PC-9 (cell line): ENCODE measurements around the gene CDC42BPG. TPM values are rescaled to one million over a fixed set of nuclear protein-coding genes. Genes with fewer than 3 reads are reported as not detected.
A peak's percentile ranks its signal among the peaks of the same experiment; 100 is the strongest.

ENCODE experiments used
- BruUV-seq: library from RNA; stranded (reverse); fragments of 400-500 nt; replicated peaks from 2 replicates; lab custom pipeline; 2021; lab: Mats Ljungman, UMichigan
- CTCF ChIA-PET: fragments of 300-600 bp; sonication (Branson Sonifier 250); formaldehyde crosslinking; loops from one replicate; lab custom pipeline; 2022; ENCODE audit warnings: antibody characterized with exemption; lab: Charles Lee
- POLR2A ChIA-PET: fragments of 300-600 bp; sonication (Branson Sonifier 250); formaldehyde crosslinking; loops from one replicate; lab custom pipeline; 2022; ENCODE audit warnings: antibody characterized with exemption; ENCODE audit not compliant: unreplicated experiment; lab: Charles Lee
- DNase-seq, 2 experiments: peaks; one replicate each; pipeline versions ENCODE4 v3.0.0 to v3.0.0-alpha.2; 2015 to 2022; ENCODE audit warnings: mixed read lengths in 1 of 2
- H2AFZ ChIP-seq: fragments of 200-600 bp; sonication (generic); 2 replicates; pipeline ENCODE4 v1.8.1; 2017; ENCODE audit warnings: antibody characterized with exemption
- H3F3A ChIP-seq: fragments of 200-600 bp; sonication (generic); 2 replicates; pipeline ENCODE4 v1.8.1; 2017; ENCODE audit warnings: antibody characterized with exemption, mild to moderate bottlenecking, low read depth; ENCODE audit not compliant: insufficient read depth
- H3K27ac ChIP-seq: fragments of 200-600 bp; sonication (generic); 2 replicates; pipeline ENCODE4 v1.6.1; 2016; ENCODE audit warnings: mixed run types
- H3K27me3 ChIP-seq: fragments of 200-600 bp; sonication (generic); 2 replicates; pipeline ENCODE4 v1.6.1; 2016; ENCODE audit warnings: low read depth, mixed run types; ENCODE audit not compliant: insufficient read depth
- H3K36me3 ChIP-seq: fragments of 200-600 bp; sonication (generic); 2 replicates; pipeline ENCODE4 v1.6.1; 2016; ENCODE audit warnings: low read depth, mixed run types
- H3K4me1 ChIP-seq: fragments of 200-600 bp; sonication (generic); replicated peaks from 2 replicates; pipeline ENCODE4 v1.6.1; 2016; ENCODE audit warnings: mixed run types; ENCODE audit not compliant: insufficient read depth
- H3K4me2 ChIP-seq: fragments of 200-600 bp; sonication (generic); 2 replicates; pipeline ENCODE4 v1.6.1; 2017; ENCODE audit warnings: mixed run types
- H3K4me3 ChIP-seq: fragments of 200-600 bp; sonication (generic); 2 replicates; pipeline ENCODE4 v1.6.1; 2016; ENCODE audit warnings: mixed run types
- H3K79me2 ChIP-seq: fragments of 200-600 bp; sonication (generic); 2 replicates; pipeline ENCODE4 v1.6.1; 2017; ENCODE audit warnings: low read depth, mixed run types
- H3K9me2 ChIP-seq: fragments of 200-600 bp; sonication (generic); 2 replicates; pipeline ENCODE4 v1.8.1; 2017; ENCODE audit warnings: mild to moderate bottlenecking; ENCODE audit not compliant: insufficient read depth
- H3K9me3 ChIP-seq: fragments of 200-600 bp; sonication (generic); 2 replicates; pipeline ENCODE4 v1.8.1; 2016; ENCODE audit warnings: low read depth; ENCODE audit not compliant: insufficient read depth
- H4K20me1 ChIP-seq: fragments of 200-600 bp; sonication (generic); 2 replicates; pipeline ENCODE4 v1.8.1; 2017; ENCODE audit not compliant: insufficient read depth
- EZH2 ChIP-seq: fragments of 200-600 bp; sonication (generic); IDR thresholded peaks from 2 replicates; pipeline ENCODE4 v1.8.0; 2017; ENCODE audit warnings: antibody characterized with exemption, low read depth
- intact Hi-C: fragments of 100-400 bp; cut with micrococcal nuclease; formaldehyde crosslinking; loops from one replicate; pipeline ENCODE4 v1.10.0; 2022; ENCODE audit not compliant: unreplicated experiment
- total RNA-seq: library from RNA; stranded (reverse); gene quantifications from 2 replicates; pipeline ENCODE4 v1.2.3, GENCODE V29; 2021
- TF ChIP-seq, protein P1 (sequence below): fragments of 200-600 bp; sonication (generic); conservative IDR thresholded peaks from 2 replicates; pipeline ENCODE4 v1.6.1; 2017; ENCODE audit warnings: mixed run types, antibody characterized with exemption, mild to moderate bottlenecking, moderate library complexity

Gene CDC42BPG
- total RNA-seq, 1 experiment from 2014 or later = 31.3 TPM

DNA sequence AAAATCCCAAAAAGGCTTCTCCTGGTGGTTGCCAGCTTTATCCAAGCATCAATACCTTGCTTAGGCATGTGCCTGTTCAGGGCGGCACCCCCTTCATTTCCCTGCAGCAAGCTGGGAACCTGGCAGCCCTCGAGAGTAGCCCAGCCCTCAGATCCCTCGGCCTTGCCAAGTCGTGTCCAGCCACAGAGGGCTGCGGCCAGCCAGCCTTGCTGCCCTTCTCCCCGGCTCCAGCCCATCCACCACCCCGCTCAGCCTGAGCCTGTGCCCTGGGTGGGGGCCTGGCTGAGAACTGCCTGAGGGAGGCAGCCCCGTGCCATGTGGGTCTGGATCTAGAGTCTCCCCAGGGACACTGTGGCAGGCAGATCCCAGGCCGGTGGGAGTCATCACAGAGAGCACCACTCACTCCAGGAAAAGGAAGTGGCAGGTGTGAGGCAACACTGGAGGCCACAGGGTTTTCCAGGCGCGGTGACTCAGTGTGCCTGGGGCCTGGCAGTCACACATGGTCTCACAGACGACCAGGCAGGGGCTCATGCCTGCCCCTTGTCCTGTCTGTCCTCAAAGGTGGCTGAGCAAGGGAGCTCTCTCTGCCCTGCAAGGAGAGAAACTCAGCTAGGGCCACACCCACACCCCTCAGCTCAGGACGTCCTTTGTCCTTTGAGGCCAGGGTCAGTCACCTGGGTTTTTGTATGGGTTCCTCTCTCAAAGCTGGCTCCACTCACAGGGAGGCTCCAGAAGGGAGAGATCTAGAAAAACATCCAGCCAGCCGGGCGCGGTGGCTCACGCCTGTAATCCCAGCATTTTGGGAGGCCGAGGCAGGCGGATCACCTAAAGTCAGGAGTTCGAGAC lies 12.2 kb upstream of the CDC42BPG start:
- peak; percentile 97 to 99 for DNase-seq
- H3K36me3 ChIP-seq = peaks cover 26% of the 10 kb centered on the region; the same call in 1 of the 2 replicates
- H2AFZ ChIP-seq = no peak overlapping the region
- peak overlapping the region; percentile 84 for H3K27ac ChIP-seq
- no TSS peak for BruUV-seq
- H3K9me2 ChIP-seq = no peaks in the 10 kb centered on the region
- H3K4me2 ChIP-seq = peak overlapping the region; percentile 75
- peaks cover 62% of the 10 kb centered on the region for H3F3A ChIP-seq
- H4K20me1 ChIP-seq = no peaks in the 10 kb centered on the region
- peak overlapping the region; percentile 25; the same call in 1 of the 2 replicates for H3K4me3 ChIP-seq
- intact Hi-C loops = loop anchor here (1.0 to 2.0 kb wide), 2 partner anchors 8 to 68 kb away; partner anchors contain the start of gene PPP2R5B
- H3K79me2 ChIP-seq = peaks cover 69% of the 10 kb centered on the region
- TF ChIP-seq EZH2 = no peak
- TF ChIP-seq, protein P1, sequence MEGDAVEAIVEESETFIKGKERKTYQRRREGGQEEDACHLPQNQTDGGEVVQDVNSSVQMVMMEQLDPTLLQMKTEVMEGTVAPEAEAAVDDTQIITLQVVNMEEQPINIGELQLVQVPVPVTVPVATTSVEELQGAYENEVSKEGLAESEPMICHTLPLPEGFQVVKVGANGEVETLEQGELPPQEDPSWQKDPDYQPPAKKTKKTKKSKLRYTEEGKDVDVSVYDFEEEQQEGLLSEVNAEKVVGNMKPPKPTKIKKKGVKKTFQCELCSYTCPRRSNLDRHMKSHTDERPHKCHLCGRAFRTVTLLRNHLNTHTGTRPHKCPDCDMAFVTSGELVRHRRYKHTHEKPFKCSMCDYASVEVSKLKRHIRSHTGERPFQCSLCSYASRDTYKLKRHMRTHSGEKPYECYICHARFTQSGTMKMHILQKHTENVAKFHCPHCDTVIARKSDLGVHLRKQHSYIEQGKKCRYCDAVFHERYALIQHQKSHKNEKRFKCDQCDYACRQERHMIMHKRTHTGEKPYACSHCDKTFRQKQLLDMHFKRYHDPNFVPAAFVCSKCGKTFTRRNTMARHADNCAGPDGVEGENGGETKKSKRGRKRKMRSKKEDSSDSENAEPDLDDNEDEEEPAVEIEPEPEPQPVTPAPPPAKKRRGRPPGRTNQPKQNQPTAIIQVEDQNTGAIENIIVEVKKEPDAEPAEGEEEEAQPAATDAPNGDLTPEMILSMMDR = no peak
- H3K27me3 ChIP-seq = no peaks in the 10 kb centered on the region
- peaks cover 71% of the 10 kb centered on the region for H3K4me1 ChIP-seq
- ChIA-PET POLR2A (interaction anchor here (0.6 to 1.6 kb wide), 5 partner anchors 11 to 255 kb away, joined by 4 to 22 read pairs (median 11); no protein-coding TSS in a partner anchor), CTCF (interaction anchor here (0.5 to 1.2 kb wide), 5 partner anchors 20 to 616 kb away, joined by 3 to 4 read pairs (median 3); partner anchors contain the start of gene FKBP2)
- H3K9me3 ChIP-seq = no peaks in the 10 kb centered on the region

DNA sequence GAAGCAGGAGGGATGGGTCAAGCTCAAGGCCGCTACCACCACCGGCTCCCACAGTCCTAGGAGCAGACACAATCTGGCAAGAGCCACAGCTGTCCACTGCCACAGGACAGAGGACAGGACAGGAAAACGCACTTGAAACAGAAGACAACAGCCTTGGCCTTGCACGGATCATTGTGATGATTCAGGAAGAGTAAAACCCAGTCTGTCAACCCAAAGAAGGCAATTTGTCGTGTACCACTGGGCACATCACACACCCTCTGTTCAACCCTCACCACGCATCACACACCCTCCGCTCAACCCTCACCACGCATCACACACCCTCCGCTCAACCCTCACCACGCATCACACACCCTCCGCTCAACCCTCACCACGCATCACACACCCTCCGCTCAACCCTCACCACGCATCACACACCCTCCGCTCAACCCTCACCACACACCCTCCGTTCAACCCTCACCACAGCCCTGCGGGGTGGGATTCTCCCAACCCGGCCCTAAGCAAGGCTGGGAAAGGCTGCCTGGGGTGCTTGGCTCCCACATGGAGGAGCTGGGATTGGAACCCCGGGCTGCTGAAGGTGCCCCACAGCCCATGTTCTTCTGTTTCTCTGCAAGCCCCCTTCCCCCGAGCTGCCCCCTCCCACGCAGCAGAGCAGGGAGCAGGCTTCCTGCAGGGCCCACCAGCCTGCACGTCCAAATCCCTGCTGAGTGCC lies 11.3 kb upstream of the CDC42BPG start:
- POLR2A ChIA-PET = interaction anchor here (0.7 to 1.6 kb wide), 6 partner anchors 12 to 22 kb away, joined by 4 to 22 read pairs (median 10); no protein-coding TSS in a partner anchor
- peaks cover 62% of the 10 kb centered on the region for H3K79me2 ChIP-seq
- no peaks in the 10 kb centered on the region for H3K9me3 ChIP-seq
- H3K4me1 ChIP-seq = peaks cover 79% of the 10 kb centered on the region
- no peaks in the 10 kb centered on the region for H4K20me1 ChIP-seq
- no peak overlapping the region for H2AFZ ChIP-seq
- peaks cover 68% of the 10 kb centered on the region for H3F3A ChIP-seq
- H3K4me3 ChIP-seq = peak overlapping the region; percentile 25; the same call in 1 of the 2 replicates
- no peak for DNase-seq
- intact Hi-C loops = loop anchor here (1.0 to 2.0 kb wide), 4 partner anchors 7 to 69 kb away; partner anchors contain the start of gene PPP2R5B
- H3K27ac ChIP-seq = peak overlapping the region; percentile 84
- TF ChIP-seq, protein P1 = no peak
- no peak for TF ChIP-seq EZH2
- BruUV-seq = TSS peak; percentile 63
- no peaks in the 10 kb centered on the region for H3K9me2 ChIP-seq
- peak overlapping the region; percentile 75 for H3K4me2 ChIP-seq
- CTCF ChIA-PET = interaction anchor here (0.5 to 1.3 kb wide), 5 partner anchors 12 to 615 kb away, joined by 3 to 6 read pairs (median 3); partner anchors contain the start of gene FKBP2
- H3K36me3 ChIP-seq = peaks cover 26% of the 10 kb centered on the region; the same call in 1 of the 2 replicates
- no peaks in the 10 kb centered on the region for H3K27me3 ChIP-seq
